ENCODE measurements around the gene STRBP.
"Not testable (repeated sequence)": the region's sequence is repeated elsewhere in the genome, so short reads cannot be mapped to it uniquely, and the experiment has no call there.

Gene STRBP

GRCh38 chr9:123276551-123276950 is 8.2 kb upstream of the STRBP start:
- in situ Hi-C loops (cut with MboI; ENCODE audit: low pct_unique_long_range_greater_than_20kb, low sequenced_read_pairs, unreplicated experiment): no loop called here

GRCh38 chr9:123271133-123271532 is 2.7 kb upstream of the STRBP start:
- DNase-seq (ENCODE audit: low spot score); in situ Hi-C loops (cut with MboI; ENCODE audit: low pct_unique_long_range_greater_than_20kb, low sequenced_read_pairs, unreplicated experiment): not testable (repeated sequence)

More at GRCh38 chr9:123276551-123276950, 8.2 kb upstream of the STRBP start:
- TF ChIP-seq CTCF (IDR thresholded peaks at IDR 0.05; ENCODE audit: extremely low read depth, insufficient read depth, missing control alignments): no peak
- DNase-seq (ENCODE audit: low spot score): no peak

- in situ Hi-C loops (cut with MboI; ENCODE audit: low pct_unique_long_range_greater_than_20kb, low sequenced_read_pairs, unreplicated experiment): no loop called here
Measured at GRCh38 chr9:123269281-123269680, 895 bp upstream of the STRBP start.

GRCh38 chr9:123268199-123268464 is 254 bp downstream of the STRBP start:
- in situ Hi-C loops (cut with MboI; ENCODE audit: low pct_unique_long_range_greater_than_20kb, low sequenced_read_pairs, unreplicated experiment): no loop called here
- no peak for TF ChIP-seq CTCF (IDR thresholded peaks at IDR 0.05; ENCODE audit: extremely low read depth, insufficient read depth, missing control alignments)
- no peak for DNase-seq (ENCODE audit: low spot score)

More at GRCh38 chr9:123269281-123269680, 895 bp upstream of the STRBP start:
- no peak for TF ChIP-seq CTCF (IDR thresholded peaks at IDR 0.05; ENCODE audit: extremely low read depth, insufficient read depth, missing control alignments)
- DNase-seq (ENCODE audit: low spot score): no peak

GRCh38 chr9:123267481-123268198 is 746 bp downstream of the STRBP start:
- in situ Hi-C loops (cut with MboI; ENCODE audit: low pct_unique_long_range_greater_than_20kb, low sequenced_read_pairs, unreplicated experiment): no loop called here

GRCh38 chr9:123266655-123267399 is 1.6 kb downstream of the STRBP start:
- in situ Hi-C loops (cut with MboI; ENCODE audit: low pct_unique_long_range_greater_than_20kb, low sequenced_read_pairs, unreplicated experiment): no loop called here
- no peak for TF ChIP-seq CTCF (IDR thresholded peaks at IDR 0.05; ENCODE audit: extremely low read depth, insufficient read depth, missing control alignments)
- DNase-seq (ENCODE audit: low spot score): no peak

More at GRCh38 chr9:123267481-123268198, 746 bp downstream of the STRBP start:
- no peak for TF ChIP-seq CTCF (IDR thresholded peaks at IDR 0.05; ENCODE audit: extremely low read depth, insufficient read depth, missing control alignments)
- DNase-seq (ENCODE audit: low spot score): peak; percentile 30

- in situ Hi-C loops (cut with MboI; ENCODE audit: low pct_unique_long_range_greater_than_20kb, low sequenced_read_pairs, unreplicated experiment): no loop called here
- no peak for TF ChIP-seq CTCF (IDR thresholded peaks at IDR 0.05; ENCODE audit: extremely low read depth, insufficient read depth, missing control alignments)
- peak; percentile 47 for DNase-seq (ENCODE audit: low spot score)
Measured at GRCh38 chr9:123265833-123266232, 2.6 kb downstream of the STRBP start.
